ENCODE measurements around the gene KRTAP24-1.

GRCh38 chr21:30243691-30244090 is 39.1 kb downstream of the KRTAP24-1 start:
- TF ChIP-seq, protein P1, sequence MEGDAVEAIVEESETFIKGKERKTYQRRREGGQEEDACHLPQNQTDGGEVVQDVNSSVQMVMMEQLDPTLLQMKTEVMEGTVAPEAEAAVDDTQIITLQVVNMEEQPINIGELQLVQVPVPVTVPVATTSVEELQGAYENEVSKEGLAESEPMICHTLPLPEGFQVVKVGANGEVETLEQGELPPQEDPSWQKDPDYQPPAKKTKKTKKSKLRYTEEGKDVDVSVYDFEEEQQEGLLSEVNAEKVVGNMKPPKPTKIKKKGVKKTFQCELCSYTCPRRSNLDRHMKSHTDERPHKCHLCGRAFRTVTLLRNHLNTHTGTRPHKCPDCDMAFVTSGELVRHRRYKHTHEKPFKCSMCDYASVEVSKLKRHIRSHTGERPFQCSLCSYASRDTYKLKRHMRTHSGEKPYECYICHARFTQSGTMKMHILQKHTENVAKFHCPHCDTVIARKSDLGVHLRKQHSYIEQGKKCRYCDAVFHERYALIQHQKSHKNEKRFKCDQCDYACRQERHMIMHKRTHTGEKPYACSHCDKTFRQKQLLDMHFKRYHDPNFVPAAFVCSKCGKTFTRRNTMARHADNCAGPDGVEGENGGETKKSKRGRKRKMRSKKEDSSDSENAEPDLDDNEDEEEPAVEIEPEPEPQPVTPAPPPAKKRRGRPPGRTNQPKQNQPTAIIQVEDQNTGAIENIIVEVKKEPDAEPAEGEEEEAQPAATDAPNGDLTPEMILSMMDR (IDR thresholded peaks at IDR 0.05; ENCODE audit: insufficient read depth, low read length, poor library complexity, severe bottlenecking): no peak
- TF ChIP-seq EZH2phosphoT487 (conservative IDR thresholded peaks at IDR 0.05; ENCODE audit: low read length): no peak
